Right lobe of liver (tissue), 4 donors: ENCODE results near the gene SERPINF2.

ENCODE experiments used
- CTCF ChIP-seq, 4 donors: fragments of 200-600 bp in 3 of 4; fragments of 450-650 bp in 1 of 4; IDR thresholded peaks; one replicate each; pipeline versions ENCODE4 v1.5.1 to v1.8.0; 2016 to 2022; ENCODE audit warnings: antibody characterized with exemption in 4 of 4, mild to moderate bottlenecking in 2 of 4
- POLR2A ChIP-seq: fragments of 450-650 bp; IDR thresholded peaks from one replicate; pipeline ENCODE4 v1.6.1; 2017; ENCODE audit warnings: antibody characterized with exemption, mild to moderate bottlenecking
- donor health status: DM: no; HTN: no; CAD: no.
- donor health status: DM: no; HTN: no; CAD: no.
- donor health status: DM: no; HTN: yes; CAD: no.

DNA sequence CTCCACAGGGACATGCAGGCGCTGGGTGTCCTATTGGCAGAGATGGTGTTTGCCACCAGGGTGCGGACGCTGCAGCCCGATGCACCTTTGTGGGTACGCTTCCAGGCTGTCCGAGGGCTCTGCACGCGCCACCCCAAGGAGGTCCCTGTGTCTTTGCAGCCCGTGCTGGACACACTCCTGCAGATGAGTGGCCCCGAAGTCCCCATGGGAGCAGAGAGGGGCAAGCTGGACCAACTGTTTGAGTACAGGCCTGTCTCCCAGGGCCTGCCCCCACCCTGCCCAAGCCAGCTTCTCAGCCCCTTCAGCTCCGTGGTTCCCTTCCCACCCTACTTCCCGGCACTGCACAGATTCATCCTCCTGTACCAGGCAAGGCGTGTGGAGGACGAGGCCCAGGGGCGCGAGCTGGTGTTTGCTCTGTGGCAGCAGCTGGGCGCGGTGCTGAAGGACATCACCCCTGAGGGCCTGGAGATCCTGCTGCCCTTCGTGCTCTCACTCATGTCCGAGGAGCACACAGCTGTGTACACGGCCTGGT, 15.3 kb upstream of the SERPINF2 start:
- no peak for TF ChIP-seq CTCF (IDR thresholded peaks at IDR 0.05)
- TF ChIP-seq POLR2A, result no peak
